AG09319 (cell line): ENCODE results near the gene GLIS1.

Experiments used
- DNase-seq: peaks from one replicate; pipeline ENCODE4 v3.0.0-alpha.2; 2010; ENCODE audit warnings: low read depth; ENCODE audit errors: extremely low read depth
- CTCF ChIP-seq: IDR thresholded peaks from 2 replicates; pipeline ENCODE4 v1.5.1; 2011; ENCODE audit warnings: low read depth, mild to moderate bottlenecking, inconsistent platforms, low read length, moderate library complexity

The GLIS1 gene

DNA sequence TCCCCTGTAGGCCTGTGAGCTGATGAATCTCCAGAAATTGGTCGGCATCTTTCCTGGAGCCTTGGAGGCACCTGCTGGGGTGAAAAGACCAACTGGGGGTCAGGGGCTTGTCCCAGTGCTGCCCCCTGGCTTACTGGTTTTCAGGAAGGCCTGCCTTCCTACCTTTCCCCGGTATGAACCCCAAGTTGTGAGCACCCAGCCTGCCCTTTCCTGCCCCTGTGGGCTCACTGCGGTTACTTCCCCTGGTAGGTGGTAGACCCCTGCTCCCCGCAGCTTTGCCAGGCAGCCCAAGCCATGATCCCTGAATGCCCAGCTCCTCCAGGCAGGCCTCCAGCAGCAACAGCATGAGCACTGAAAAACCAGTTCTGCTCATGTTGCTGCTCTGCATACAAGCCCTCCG lies 269.6 kb downstream of the GLIS1 start:
- DNase-seq, result no peak
- no peak for TF ChIP-seq CTCF

- no peak for TF ChIP-seq CTCF
- no peak for DNase-seq
These were observed 270.6 kb downstream of the GLIS1 start for GRCh38 chr1:53468374-53468773.

DNA sequence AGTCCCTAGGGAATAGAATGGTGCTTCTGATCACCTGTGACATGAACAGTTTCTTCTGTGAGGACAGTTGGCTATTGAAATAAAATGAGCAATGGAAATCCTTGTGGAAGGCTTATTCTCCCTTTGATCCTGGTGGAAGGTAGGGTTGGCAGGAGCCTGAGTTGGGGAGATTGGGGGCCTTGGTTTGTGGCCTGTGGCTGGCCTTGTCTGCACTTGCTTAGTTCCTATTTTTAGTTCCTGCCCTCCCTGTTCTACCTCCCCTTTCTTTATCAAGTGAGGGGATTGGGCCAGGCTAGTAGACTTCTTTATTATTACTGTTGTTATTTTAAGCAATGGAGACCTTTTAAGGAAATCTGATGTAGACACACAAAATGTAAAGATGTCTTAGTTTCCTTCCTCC lies 271.6 kb downstream of the GLIS1 start:
- no peak for TF ChIP-seq CTCF
- no peak for DNase-seq

DNA sequence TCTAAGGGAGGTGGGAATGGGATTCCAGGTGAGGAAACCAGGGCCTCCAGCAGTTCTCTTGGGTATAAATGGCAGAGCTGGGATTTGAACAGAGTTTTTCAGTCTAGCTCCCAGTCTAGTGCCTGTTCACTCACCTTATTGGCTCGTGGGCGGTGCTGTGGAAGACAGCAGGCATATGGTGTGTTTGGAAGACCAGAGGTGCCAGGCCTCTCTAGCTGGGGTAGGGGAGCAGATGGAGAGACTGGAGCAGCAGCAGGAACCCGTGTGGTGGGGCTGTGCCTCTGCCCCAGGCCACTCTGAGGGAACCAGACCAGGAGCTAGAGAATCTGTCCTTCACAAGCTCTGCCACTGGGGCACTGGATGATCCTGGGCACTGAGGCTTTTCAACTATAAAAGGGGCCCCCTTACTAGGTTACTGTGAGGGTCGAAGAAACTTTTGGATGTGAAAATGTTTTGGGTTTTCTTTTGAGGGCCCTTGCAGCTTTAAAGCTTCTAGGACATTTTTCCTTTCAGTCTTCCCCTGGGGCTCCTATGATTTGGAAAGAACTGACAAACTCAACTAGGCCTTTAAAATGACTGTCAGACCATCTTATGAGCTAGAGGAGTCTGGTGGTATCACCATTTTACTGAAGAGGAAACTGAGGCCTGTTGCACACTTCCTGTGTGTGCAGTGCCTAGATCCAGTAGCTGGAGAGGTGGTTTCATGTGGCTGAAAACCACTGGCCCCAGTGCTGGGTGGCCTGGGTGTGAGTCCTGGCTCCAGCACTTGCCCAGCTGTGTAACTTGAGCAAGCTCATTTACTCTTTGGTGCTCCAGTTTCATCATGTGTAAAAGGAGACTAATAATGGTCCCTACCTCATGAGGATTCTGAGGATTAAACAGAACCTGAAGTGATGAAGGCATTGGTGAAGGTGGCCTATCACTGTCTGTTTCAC lies 273.7 kb downstream of the GLIS1 start:
- DNase-seq, result no peak
- TF ChIP-seq CTCF, result no peak

- no peak for TF ChIP-seq CTCF
These were observed 274.7 kb downstream of the GLIS1 start for GRCh38 chr1:53463961-53464899.

DNA sequence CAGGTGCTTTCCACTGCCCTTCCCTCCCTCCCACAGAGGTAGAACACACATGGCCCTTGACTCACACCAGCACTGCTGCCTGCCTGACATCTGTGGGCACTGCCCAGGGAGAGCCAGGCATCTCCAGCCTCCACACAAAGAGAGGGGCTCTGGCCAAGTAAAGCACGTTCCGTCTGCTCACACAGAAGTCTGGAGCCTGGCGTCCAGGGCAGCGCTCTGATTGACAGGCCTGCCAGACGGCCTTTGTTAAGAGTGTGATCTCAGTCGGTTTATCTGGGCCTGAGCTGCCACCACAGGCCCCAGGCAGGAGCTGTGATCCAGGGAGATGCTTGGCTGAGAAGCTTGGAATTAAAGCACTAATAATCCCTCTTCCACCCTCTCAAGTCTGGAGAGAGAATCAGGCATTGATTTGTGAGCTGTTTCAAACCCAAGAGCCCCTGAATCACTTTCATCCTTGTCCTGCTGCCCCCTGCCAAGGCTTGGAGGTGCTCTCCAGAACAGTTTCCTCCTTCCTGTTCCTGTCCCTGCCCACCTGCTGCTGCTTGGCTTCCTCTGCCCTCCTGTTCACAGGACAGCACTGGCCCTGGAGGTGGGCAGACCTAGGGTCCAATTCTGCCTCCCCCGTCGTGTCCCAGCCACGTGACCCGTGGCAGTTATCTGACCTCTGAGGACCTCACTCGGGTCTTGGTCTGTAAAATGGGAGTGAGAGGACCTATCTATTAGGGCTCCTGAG lies 276.0 kb downstream of the GLIS1 start:
- no peak for DNase-seq
- TF ChIP-seq CTCF, result no peak

More at GRCh38 chr1:53463961-53464899, 274.7 kb downstream of the GLIS1 start:
- DNase-seq, result no peak
